HepG2 (cell line): ENCODE results near the gene CREG2. TPM values are rescaled to one million over a fixed set of nuclear protein-coding genes. Genes with fewer than 3 reads are reported as not detected.

Source experiments
- GATAD1 ChIP-seq: IDR thresholded peaks from 2 replicates; pipeline ENCODE4 v1.6.1; 2016; ENCODE audit warnings: missing genetic modification reagents, missing compliant biosample characterization
- NFKBIZ ChIP-seq: IDR thresholded peaks from 2 replicates; pipeline ENCODE4 v1.6.1; 2018; ENCODE audit warnings: missing genetic modification reagents, missing compliant biosample characterization
- SAP130 ChIP-seq: IDR thresholded peaks from 2 replicates; pipeline ENCODE4 v1.6.1; 2016; ENCODE audit warnings: low read depth
- SIX1 ChIP-seq: sonication (generic); formaldehyde crosslinking; IDR thresholded peaks from 2 replicates; pipeline ENCODE4 v1.4.0; 2020; ENCODE audit warnings: missing genetic modification reagents, borderline replicate concordance
- STAG1 ChIP-seq: sonication (generic); formaldehyde crosslinking; IDR thresholded peaks from 2 replicates; pipeline ENCODE4 v1.4.0; 2020; ENCODE audit warnings: missing genetic modification reagents
- TAF1 ChIP-seq: sonication (generic); formaldehyde crosslinking; IDR thresholded peaks from 2 replicates; pipeline ENCODE4 v1.4.0; 2020; ENCODE audit warnings: missing genetic modification reagents
- ZBTB3 ChIP-seq: sonication (generic); formaldehyde crosslinking; IDR thresholded peaks from 2 replicates; pipeline ENCODE4 v1.4.0; 2020; ENCODE audit warnings: low read depth, mild to moderate bottlenecking, moderate library complexity, missing genetic modification reagents, borderline replicate concordance
- ZNF496 ChIP-seq: sonication (generic); formaldehyde crosslinking; IDR thresholded peaks from 2 replicates; pipeline ENCODE4 v1.8.1; 2023; ENCODE audit warnings: mild to moderate bottlenecking, moderate library complexity, missing genetic modification reagents; ENCODE audit not compliant: insufficient replicate concordance
- ZNF672 ChIP-seq: sonication (generic); formaldehyde crosslinking; IDR thresholded peaks from 2 replicates; pipeline ENCODE4 v1.8.1; 2022; ENCODE audit warnings: missing genetic modification reagents
- ZNF747 ChIP-seq: sonication (generic); formaldehyde crosslinking; IDR thresholded peaks from 2 replicates; pipeline ENCODE4 v1.8.1; 2023; ENCODE audit warnings: missing genetic modification reagents, mild to moderate bottlenecking, borderline replicate concordance
- ZNF839 ChIP-seq: sonication (generic); formaldehyde crosslinking; IDR thresholded peaks from 2 replicates; pipeline ENCODE4 v1.4.0; 2020; ENCODE audit warnings: missing genetic modification reagents, mild to moderate bottlenecking, borderline replicate concordance
- ZSCAN9 ChIP-seq: IDR thresholded peaks from 2 replicates; pipeline ENCODE4 v1.6.1; 2016; ENCODE audit warnings: borderline replicate concordance
- polyA plus RNA-seq, 8 experiments: library from polyadenylated mRNA; depleted of rRNA in 3 of 8; stranded (reverse) in 7 of 8; unstranded in 1 of 8; fragments of >200 nt; fragmentation: Illumina TruSeq in 4 of 8; extraction: Trizol in 4 of 8; gene quantifications; 2 replicates each; pipeline versions ENCODE4 v1.2.1 to v1.2.3, GENCODE V29; 2011 to 2016; ENCODE audit warnings: low read depth in 4 of 8, missing spikeins in 1 of 8, mixed read lengths in 1 of 8; ENCODE audit not compliant: insufficient read depth in 1 of 8
- total RNA-seq, 5 experiments: library from RNA; depleted of rRNA; stranded (reverse); fragments of >200 nt; fragmentation: Illumina TruSeq; extraction: Trizol; gene quantifications; 2 replicates each; pipeline ENCODE4 v1.2.3, GENCODE V29; 2016; ENCODE audit warnings: low read depth in 1 of 5
- TF ChIP-seq, protein P1 (sequence below): sonication (generic); formaldehyde crosslinking; IDR thresholded peaks from 2 replicates; pipeline ENCODE4 v1.5.1; 2020; ENCODE audit warnings: mild to moderate bottlenecking, missing genetic modification reagents, borderline replicate concordance
- TF ChIP-seq, protein P2 (sequence below): sonication (generic); formaldehyde crosslinking; conservative IDR thresholded peaks from 2 replicates; pipeline ENCODE4 v1.4.0; 2020; ENCODE audit warnings: mild to moderate bottlenecking, missing genetic modification reagents, moderate library complexity

The CREG2 gene
- total and polyA plus RNA-seq, 2 of the 13 experiments (the other 11 are each of a cell fraction or from before 2014, with no cell fraction given) = 0.18 to 0.26 TPM

DNA sequence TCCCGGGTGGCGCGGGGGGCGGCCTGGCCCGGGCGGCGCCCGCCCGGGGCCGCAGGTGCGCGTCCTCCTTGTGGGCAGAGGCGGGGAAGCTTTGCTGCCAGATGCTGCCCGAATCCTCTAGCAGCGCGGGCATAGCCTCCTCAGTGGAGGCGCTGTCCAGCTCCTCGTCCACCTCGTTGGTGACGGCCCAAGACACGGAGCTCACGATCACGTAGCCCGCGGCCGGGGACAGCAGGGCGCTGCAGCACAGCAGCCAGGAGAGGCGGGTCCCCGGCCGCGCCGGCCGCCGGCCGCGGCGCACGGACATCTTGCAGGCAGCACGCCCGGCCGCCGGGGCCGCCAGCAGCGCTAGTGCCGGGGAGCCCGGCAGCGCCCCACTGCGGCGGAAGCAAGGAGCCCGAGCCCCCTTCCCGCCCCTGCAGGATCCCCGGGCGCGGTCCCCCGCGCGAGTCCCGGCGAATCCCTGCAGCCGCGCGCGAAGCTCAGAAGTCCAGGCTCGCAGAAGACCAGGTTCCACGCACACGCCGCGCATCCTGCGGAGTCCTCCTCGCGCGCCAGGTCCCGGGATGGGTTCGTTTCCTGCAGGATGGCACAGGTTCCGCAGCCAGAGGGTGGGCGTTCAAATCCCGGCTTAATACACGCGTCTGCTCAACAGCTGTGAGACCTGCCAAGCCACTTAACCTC, at the start of gene CREG2 (continued):
- TF ChIP-seq, protein P1, sequence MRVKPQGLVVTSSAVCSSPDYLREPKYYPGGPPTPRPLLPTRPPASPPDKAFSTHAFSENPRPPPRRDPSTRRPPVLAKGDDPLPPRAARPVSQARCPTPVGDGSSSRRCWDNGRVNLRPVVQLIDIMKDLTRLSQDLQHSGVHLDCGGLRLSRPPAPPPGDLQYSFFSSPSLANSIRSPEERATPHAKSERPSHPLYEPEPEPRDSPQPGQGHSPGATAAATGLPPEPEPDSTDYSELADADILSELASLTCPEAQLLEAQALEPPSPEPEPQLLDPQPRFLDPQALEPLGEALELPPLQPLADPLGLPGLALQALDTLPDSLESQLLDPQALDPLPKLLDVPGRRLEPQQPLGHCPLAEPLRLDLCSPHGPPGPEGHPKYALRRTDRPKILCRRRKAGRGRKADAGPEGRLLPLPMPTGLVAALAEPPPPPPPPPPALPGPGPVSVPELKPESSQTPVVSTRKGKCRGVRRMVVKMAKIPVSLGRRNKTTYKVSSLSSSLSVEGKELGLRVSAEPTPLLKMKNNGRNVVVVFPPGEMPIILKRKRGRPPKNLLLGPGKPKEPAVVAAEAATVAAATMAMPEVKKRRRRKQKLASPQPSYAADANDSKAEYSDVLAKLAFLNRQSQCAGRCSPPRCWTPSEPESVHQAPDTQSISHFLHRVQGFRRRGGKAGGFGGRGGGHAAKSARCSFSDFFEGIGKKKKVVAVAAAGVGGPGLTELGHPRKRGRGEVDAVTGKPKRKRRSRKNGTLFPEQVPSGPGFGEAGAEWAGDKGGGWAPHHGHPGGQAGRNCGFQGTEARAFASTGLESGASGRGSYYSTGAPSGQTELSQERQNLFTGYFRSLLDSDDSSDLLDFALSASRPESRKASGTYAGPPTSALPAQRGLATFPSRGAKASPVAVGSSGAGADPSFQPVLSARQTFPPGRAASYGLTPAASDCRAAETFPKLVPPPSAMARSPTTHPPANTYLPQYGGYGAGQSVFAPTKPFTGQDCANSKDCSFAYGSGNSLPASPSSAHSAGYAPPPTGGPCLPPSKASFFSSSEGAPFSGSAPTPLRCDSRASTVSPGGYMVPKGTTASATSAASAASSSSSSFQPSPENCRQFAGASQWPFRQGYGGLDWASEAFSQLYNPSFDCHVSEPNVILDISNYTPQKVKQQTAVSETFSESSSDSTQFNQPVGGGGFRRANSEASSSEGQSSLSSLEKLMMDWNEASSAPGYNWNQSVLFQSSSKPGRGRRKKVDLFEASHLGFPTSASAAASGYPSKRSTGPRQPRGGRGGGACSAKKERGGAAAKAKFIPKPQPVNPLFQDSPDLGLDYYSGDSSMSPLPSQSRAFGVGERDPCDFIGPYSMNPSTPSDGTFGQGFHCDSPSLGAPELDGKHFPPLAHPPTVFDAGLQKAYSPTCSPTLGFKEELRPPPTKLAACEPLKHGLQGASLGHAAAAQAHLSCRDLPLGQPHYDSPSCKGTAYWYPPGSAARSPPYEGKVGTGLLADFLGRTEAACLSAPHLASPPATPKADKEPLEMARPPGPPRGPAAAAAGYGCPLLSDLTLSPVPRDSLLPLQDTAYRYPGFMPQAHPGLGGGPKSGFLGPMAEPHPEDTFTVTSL (CRISPR knock-in tag) = no peak
- TF ChIP-seq NFKBIZ (CRISPR knock-in tag) (no peak), ZNF747 (CRISPR knock-in tag) (no peak), STAG1 (peak; percentile 60), ZSCAN9 (CRISPR knock-in tag) (no peak), SIX1 (CRISPR knock-in tag) (no peak), ZNF496 (CRISPR knock-in tag) (no peak), GATAD1 (CRISPR knock-in tag) (no peak), ZNF839 (CRISPR knock-in tag) (no peak), ZBTB3 (CRISPR knock-in tag) (no peak), SAP130 (CRISPR knock-in tag) (peak; percentile 26; the same call in 1 of the 2 replicates), ZNF672 (CRISPR knock-in tag) (no peak), TAF1 (CRISPR knock-in tag) (no peak)
- TF ChIP-seq, protein P2, sequence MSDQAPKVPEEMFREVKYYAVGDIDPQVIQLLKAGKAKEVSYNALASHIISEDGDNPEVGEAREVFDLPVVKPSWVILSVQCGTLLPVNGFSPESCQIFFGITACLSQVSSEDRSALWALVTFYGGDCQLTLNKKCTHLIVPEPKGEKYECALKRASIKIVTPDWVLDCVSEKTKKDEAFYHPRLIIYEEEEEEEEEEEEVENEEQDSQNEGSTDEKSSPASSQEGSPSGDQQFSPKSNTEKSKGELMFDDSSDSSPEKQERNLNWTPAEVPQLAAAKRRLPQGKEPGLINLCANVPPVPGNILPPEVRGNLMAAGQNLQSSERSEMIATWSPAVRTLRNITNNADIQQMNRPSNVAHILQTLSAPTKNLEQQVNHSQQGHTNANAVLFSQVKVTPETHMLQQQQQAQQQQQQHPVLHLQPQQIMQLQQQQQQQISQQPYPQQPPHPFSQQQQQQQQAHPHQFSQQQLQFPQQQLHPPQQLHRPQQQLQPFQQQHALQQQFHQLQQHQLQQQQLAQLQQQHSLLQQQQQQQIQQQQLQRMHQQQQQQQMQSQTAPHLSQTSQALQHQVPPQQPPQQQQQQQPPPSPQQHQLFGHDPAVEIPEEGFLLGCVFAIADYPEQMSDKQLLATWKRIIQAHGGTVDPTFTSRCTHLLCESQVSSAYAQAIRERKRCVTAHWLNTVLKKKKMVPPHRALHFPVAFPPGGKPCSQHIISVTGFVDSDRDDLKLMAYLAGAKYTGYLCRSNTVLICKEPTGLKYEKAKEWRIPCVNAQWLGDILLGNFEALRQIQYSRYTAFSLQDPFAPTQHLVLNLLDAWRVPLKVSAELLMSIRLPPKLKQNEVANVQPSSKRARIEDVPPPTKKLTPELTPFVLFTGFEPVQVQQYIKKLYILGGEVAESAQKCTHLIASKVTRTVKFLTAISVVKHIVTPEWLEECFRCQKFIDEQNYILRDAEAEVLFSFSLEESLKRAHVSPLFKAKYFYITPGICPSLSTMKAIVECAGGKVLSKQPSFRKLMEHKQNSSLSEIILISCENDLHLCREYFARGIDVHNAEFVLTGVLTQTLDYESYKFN = no peak
